ENCODE measurements around the gene RXRG.

- TF ChIP-seq POLR2A (IDR thresholded peaks at IDR 0.05), result no peak
- no peak for TF ChIP-seq EP300 (IDR thresholded peaks at IDR 0.05)
Measured at GRCh38 chr1:165423136-165423535, 21.8 kb downstream of the RXRG start.

Measured in suprapubic skin (tissue), 2 donors.